T-helper 22 cell (primary cell): ENCODE data around the gene ISYNA1.

Source experiments
- DNase-seq: peaks from one replicate; pipeline ENCODE4 v3.0.0-alpha.2; 2020; ENCODE audit warnings: low read depth

Gene ISYNA1

DNA sequence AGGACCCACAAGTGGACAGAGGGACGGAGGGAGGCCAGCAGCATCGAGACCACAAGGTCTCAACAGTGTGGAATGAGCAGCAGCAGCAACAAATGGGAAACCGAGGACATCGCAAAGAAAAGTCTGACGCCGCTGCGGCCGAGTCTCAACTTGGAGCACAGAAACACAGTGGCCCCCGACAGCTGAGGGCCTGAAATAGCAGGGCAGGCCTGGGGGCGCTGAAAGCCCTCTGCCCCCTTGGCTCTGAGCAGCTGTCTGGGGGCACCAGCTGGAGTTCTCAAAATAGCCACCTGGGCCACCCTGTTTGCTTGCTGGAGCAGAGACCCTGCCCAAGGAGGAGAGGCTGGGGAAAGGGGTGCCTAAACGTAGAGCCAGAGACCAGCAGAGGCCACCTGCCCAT is 5.9 kb upstream of the ISYNA1 start:
- DNase-seq: no peak

DNA sequence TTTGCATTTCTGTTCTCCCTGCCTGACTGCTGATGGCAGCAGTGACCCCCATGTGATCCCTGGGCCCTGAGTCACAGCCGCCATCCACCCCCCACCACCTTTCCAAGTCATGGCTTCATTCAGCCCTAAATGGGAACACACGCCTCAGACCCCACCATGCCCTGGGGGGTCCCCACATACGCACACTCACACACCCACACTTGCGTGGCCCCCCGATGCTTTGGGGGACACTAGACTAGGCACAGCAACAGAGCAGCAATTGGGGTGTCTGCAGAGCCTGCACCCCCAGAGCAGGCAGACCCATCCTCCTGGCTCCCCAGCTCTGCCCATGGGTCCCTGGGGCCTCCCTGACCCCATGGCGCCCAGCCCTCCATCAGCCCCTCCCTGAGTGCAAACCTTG is 5.5 kb upstream of the ISYNA1 start:
- DNase-seq: no peak

DNA sequence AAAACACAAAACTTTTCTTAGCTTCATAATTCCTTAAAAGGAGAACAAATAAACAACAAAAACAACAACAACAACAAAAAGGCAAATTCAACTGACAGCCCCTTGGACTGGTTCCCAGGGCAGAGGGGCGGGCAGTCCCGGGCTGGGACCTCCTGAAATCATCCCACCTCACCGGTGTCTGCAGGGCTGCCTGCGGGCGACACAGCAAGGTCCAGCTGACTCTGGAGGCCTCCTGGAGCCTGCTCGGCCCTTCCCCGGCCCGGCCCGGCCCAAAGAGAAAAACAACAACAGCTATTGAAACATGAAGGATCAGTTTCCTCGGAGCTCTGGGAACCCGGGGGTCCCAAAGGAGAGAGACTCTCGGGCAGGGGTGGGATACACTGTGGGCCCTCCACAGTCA is 5.0 kb upstream of the ISYNA1 start:
- DNase-seq: no peak

DNA sequence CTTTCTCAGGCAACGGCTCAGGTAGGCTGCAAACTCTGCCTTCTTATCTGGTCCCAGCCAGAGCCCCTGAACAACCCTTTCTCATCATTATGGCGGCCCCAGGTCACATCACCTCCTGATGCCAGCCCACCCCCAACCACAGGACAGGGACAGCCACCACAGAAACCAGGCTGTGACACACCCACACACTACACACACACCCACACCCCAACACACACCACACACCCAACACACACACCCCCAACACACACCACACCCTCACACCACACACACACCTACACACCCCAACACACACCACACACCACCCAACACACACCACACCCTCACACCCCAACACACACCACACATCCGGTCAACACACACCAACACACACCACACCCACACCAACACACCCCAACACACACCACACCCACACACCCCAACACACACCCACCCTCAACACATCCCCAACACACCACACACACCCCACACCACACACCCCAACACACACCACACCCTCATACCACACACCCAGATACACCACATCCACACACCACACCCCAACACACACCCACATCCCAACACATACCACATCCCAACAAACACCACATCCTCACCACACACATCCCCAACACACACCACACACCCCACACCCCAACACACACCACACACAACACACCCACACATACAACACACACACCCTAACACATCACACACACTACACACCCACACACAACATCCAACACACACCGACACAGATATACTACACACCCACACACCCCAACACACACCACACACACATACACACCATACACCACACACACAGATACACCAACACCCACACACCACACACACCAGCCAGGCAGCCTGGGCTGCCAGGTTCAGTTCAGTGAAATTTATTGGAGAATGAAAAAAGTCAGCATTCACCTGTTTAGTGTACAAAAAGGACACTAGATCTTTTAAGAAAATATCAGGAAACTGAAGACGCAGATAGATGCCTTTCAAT is 4.2 kb upstream of the ISYNA1 start:
- no peak for DNase-seq

DNA sequence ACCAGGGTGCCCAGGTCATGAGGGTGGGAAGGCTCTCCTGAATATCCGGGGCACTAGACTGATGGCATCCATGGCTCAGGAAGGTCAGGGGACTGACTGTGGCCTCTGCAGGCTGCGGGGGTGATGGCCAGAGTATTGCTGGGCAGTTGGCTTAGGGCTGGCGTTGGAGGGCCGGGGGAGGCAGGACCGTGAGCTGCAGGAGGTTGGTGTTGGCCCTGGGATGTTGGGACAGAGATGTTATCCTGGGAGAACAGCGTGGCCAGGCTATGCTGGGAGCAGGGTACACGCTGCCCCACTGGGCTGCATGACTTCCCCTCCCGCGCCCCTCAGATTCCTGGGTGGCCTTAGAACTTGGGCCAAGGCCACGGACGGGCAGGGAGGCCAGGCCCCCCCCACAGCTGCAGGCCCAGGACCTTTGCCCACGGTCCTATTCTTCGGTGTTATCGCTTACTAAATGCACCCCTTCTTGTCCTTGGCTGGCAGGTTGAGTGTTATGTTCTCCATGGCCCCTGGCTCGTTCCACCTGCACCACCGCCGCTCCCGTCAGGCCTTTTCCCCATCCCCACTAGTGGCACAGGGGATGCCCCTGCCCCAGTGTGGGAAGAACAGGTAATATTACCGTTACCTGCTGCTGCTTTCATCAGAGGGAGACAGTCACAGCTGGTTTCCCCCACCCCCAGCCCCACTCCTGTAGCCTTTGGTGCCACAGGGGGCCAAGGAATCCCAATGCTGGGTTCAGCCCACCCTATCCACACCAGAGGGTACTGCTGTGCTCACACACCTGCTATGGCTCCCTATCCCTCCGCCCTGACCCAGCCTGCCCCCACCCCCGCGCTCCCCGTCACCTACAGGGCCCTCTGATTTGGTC is 3.2 kb upstream of the ISYNA1 start:
- DNase-seq: no peak

DNA sequence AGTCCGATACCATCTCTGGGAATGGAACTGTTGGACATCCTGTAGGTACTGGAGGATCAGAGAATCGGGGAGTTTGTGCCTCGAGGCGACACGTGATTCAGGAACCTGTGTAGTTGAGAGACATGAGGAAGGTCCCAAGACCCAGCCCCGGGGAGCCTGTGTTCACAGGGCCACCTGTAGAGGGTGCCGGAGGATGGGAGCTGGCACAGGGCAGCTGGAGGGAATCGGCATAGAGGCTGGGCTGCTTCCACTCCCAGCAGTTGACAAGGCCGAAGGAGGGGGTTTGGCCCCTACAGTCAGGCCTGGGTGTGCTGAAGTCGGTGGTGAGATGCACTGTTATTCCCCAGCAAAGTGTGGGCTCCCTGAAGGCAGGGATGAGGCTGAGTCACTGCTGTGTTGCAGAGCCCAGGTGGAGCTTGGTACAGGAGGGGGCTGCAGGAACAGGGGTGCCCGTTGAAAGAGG is 2.5 kb upstream of the ISYNA1 start:
- no peak for DNase-seq

DNA sequence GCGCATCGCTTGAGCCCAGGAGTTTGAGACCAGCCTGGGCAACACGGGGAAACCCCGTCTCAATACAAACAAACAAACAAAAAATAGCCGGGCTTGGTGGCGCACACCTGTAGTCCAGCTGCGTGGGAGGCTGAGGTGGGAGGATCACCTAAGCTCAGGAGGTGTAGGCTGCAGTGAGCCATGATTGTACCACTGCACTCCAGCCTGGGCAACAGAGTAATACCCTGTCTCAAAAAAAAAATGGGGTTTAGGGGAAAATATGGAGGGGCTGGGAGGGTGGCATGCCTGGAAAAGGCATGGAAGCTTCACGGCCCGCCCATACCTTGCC is 1.9 kb upstream of the ISYNA1 start:
- DNase-seq: no peak

DNA sequence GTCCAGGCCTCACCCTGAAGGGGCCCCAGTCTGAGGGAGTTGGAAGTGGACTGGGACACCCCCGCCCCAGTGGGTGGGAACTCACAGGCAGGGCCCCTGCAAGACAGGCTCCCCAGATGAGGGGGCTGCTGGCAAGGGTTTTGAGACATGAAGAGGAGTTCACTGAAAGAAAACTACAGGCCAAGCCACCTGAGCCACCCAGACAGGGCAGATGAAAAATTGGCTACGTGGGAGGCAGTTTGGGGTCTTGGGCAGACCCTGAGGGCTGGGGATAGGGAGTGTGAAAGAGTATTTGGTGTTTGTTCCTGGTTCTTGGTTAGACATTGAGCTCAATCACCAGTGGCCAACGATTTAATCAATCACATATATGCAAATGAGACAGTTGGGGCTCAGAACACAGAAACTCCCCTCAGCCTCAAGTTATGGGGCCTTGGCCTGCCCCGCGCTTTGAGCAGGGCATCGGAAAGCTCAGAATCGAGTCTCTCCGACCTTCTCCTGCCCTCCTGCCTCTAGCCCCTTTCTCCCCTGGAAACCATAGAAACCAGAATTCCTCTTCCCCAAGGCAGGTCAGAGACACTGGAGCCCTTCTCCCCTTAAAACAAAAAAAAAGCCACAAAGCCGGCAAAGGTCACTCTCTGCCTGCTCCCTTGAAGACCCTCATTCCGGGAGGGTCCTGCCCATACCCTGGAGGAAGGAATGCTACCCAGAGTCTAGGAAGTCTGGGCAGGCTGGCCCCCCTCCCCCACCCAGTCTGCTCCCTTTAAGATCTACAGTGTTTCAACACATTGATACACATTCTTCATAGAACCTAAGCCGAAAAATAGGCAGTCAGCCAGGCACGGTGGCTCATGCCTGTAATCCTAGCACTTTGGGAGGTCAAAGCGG is 1.3 kb upstream of the ISYNA1 start:
- no peak for DNase-seq

DNA sequence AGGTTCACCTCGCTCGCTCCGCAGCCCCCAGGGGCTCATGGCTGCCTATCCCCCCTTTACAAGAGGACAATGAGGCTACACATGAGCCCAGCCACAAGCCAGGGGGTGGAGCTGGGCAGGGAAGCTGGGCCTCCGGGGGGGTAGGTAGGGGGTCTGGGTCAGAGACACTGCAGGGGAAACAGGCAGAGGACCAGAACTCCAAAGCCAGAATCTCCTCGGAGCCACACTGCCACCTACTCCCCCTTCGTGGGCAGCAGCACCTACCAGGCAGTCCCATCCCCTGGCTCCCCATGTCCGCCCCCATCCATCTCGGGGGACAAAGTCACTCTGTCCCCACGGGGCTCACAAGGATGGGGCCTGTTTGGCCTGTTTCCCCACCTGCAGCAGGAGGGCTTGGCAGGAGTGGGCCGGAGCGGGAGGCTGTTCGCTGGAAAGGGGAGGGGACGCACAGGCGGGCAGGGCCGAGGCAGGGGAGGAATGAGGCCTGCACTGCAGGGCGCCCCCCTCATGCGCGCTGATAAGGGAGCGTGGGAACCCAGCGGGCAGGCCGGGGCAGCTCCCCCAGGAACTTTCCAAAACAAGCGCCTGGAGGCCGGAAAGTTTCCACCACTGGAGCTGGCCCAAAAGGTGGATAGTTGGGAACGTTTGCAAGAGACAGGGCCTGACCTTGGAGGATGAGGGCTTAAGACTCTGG is 545 bp upstream of the ISYNA1 start:
- no peak for DNase-seq

DNA sequence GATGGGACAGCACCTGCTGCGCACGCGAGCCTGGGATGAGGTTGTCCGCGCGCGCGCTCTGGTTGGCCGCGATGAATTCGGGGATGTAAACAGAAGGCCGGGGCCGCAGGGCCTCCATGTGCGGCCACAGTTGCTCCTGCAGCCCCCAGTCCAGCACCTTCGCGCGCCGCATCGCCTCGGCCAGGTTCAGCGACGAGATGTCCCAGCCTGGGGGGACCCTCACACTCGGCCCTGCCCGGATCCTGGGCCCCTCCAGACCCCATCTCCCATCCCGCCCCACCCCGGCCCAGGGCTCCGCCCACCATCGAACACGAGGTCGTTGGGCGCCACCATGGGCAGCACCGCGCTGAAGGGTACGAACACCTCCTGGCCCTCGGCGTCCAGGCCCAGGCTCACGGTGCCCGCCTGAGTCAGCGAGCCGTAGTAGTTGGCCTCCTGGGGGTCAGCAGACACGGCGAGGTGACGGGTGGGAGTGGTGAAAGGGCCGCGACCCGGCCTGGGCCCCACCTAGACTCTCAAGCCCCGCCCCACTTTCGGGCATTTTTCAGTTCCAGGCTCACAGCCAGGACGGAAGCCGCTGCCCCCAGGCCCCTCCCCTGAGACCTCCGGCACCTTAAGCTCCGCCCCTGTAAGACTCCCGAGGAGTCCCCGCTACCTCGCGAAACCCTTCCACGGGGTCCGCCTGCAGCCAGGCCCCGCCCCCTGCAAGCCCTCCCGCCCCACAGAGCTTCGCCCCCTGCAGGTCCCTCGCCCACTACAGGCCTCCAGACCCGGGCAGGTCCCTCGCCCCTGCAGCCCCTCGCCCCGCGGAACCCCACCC is 1.1 kb downstream of the ISYNA1 start:
- peak; percentile 71 for DNase-seq

DNA sequence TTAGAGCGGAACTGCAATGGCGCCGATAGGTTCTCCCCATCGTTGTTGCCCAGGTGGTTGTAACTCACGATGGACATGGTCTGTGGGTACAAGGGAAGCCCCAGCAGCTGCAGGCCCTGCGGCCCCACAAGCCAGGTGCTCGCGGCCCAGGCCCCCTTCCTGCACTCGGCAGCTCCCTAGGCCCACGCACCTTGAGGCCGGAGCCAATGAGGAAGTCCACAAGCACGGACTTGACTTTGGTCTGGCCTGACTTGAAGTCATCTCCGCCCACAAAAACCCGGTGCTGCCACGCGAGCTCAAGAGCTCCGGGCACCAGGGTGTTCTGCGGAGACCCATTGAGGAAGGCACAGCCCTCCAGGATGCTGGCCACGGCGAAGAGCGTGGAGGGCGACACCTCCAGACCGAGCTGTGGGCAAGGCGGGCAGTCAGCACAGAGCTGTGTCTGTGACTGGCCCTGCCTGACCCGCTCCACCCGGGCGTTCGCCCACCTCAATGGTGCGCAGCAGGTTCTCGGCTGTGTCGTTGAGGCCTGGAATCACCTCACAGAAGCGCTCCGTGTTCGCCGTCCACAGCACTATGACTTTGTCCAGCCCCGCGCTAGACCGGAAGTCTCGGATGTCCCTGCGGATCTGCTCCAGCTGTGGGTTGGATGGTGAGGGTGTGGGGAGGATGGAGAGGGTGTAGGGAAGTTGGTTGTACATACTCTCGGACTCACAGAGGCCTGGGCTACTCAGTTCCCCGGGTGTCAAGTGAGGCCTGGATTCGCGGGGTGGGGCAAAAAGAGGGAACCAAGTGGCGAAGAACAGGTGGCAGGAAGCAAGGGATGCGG is 1.9 kb downstream of the ISYNA1 start:
- no peak for DNase-seq

DNA sequence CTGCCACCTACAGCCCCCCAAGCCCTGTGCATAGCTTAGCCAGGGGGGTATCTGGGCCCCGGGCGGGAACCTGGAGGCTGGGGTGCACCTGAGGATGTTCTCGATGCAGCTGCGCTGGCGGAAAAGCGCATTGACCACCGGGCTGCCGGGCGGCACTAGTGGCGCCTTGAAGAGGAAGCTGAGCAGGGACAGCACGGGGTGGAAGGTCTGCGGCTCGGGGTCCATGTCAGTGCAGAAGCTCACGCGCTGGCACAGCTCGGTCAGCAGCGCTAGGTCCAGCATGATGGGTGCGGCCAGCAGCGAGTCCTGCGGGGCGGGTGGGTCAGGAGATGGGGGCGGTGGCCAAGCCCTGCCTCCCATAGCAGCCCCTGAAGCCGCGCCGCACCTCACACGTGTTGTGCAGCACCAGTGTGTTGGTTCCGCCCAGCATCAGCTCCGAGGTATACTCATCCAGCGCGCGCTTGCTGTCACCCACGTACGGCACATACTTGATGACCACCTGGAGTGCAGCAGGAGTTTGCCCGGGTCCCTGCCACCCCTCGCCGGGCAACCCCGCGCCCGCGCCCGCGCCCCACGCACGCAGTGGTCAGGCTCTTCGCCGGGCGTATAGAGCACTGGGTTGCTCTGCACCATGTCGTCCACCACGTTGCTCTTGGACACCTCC is 2.6 kb downstream of the ISYNA1 start:
- no peak for DNase-seq

DNA sequence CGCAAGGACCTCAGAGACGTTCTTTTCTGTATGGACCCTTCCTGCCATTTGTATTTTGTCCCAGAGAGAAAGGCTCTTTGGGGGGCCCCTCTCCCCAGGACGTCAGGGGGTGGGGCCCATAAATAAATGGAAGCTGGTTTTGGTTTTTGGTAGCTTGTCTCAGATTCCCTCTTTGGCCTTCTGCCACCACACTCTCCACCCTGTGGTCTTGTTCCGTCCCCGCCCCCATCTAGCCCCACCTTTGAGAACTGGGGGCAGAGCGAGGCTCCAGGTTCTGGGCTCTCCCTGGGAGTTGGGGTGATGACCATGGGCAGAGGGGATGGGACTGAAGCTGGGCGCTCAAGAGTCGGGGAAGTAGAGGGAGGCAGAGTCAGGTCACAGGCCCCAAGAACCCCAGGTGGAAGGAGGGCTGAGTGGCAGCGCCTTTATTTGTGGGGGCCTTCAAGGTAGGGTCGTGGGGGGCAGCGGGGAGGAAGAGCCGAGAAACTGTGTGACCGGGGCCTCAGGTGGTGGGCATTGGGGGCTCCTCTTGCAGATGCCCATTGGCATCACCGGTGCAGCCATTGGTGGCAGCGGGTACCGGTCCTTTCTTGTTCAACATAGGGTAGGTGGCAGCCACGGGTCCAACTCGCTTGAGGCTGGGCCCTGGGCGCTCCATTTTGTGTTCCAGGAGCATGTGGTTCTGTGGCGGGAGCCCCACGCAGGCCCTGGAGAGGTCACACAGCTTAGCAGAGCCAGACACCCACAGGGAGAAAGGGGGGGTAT is 3.3 kb downstream of the ISYNA1 start:
- no peak for DNase-seq

DNA sequence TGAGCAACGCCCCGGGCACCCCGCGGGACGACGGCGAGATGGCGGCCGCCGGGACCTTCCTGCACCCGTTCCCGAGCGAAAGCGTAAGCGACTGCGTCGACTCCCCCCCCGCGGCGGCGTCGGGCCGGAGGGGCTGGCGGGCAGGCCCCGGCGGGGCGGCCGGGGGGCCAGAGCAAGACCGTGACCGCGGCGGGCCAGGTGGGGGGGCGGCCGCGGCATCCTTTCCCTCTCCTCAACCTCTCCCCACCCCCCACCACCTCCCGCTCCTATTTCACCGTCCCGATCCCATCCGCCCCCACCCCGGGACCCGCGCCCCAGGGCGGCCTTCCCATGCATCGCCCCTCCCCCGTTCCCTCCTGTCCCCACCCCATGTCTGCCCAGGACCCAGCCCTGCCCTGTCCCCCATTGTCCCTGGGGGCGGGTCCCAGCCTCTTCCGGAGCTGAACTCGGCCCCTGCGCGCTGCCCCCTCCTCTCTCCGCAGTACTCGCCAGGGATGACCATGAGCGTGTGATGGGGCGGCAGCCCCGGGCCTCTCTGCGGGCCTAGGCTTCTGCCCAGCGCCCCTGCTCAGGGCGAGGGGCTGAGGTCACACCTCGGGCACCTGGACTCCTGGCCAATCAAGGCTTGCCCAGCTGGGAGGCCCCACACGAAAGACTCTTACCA is 4.1 kb downstream of the ISYNA1 start:
- no peak for DNase-seq

DNA sequence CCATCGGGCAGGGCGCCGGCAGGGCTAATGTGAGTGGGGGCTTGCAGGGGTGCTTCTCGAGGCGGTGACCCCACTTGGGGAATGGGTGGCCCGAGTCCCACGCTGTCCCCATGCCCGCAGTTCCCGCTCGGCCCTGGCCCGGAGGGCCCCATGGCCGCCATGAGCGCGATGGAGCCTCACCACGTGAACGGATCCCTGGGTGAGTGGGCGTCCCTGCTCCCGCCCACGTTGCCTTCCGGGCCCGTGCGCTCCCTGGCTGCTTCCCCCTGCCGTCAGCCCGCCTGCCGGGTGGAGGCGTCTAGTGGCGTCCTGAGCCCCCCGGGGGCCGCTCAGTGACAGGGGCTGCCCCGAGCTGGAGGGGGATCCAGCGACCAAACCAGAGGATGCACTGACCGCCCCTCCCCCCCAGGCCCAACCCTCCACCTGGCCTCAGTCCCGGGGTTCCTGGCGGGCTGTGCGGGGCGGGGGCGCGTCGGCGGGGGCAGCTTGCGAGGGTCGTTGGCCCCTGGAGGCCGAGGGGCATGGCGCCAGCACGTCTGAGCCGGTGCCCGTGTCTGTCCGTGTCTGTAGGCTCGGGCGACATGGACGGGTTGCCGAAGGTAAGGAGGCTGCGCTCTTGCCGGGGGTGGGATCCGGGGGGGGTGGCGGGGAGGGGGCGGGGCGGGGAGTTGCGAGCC is 4.8 kb downstream of the ISYNA1 start:
- no peak for DNase-seq

DNA sequence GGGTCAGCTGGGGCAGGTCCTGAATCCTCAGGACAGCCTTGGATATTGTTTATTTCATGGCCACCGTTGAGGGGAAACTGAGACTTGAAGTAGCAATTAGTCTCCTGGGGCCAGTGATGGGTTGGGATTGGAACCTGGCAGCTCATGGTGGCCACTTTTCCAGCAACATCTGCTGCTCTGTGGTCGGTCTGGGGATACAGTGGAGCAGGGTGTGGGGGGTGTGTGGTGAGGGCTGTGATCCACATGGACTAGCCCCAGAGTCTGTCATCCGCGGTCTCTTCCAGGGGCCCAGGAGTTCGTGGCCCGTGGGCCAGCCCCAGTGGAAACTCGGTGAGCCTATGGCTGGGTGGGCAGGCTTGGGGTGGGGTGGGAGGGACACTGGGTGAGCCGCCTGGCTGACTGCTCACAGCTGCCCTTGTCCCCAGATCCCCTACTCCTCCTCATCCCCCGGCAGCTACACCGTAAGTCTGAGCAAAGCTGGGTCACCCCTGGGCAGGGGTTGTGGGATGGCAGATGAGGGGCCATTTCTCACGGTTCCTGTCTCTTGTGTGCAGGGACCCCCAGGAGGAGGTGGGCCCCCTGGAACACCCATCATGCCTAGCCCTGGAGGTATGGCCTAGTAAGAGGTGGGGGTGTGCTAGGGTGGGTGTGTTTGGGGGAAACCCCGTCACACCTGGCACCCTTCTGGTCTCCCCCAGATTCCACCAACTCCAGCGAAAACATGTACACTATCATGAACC is 5.5 kb downstream of the ISYNA1 start:
- no peak for DNase-seq
